ENCODE data around the gene TPK1.

- no peak for TF ChIP-seq CTCF (IDR thresholded peaks at IDR 0.05)
- TF ChIP-seq, protein P1, sequence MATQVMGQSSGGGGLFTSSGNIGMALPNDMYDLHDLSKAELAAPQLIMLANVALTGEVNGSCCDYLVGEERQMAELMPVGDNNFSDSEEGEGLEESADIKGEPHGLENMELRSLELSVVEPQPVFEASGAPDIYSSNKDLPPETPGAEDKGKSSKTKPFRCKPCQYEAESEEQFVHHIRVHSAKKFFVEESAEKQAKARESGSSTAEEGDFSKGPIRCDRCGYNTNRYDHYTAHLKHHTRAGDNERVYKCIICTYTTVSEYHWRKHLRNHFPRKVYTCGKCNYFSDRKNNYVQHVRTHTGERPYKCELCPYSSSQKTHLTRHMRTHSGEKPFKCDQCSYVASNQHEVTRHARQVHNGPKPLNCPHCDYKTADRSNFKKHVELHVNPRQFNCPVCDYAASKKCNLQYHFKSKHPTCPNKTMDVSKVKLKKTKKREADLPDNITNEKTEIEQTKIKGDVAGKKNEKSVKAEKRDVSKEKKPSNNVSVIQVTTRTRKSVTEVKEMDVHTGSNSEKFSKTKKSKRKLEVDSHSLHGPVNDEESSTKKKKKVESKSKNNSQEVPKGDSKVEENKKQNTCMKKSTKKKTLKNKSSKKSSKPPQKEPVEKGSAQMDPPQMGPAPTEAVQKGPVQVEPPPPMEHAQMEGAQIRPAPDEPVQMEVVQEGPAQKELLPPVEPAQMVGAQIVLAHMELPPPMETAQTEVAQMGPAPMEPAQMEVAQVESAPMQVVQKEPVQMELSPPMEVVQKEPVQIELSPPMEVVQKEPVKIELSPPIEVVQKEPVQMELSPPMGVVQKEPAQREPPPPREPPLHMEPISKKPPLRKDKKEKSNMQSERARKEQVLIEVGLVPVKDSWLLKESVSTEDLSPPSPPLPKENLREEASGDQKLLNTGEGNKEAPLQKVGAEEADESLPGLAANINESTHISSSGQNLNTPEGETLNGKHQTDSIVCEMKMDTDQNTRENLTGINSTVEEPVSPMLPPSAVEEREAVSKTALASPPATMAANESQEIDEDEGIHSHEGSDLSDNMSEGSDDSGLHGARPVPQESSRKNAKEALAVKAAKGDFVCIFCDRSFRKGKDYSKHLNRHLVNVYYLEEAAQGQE (IDR thresholded peaks at IDR 0.05; ENCODE audit: low read depth, low read length): no peak
- no peak for TF ChIP-seq RCOR1 (IDR thresholded peaks at IDR 0.05; ENCODE audit: low read length)
- TF ChIP-seq RFX5 (IDR thresholded peaks at IDR 0.05; ENCODE audit: low read length): no peak
- no peak for TF ChIP-seq EP300 (IDR thresholded peaks at IDR 0.05; ENCODE audit: borderline replicate concordance in 1 of 2, low read depth in 1 of 2, low read length in 1 of 2)
- no peak for TF ChIP-seq JUND (IDR thresholded peaks at IDR 0.05)
- no peak for TF ChIP-seq TAF1 (IDR thresholded peaks at IDR 0.05; ENCODE audit: borderline replicate concordance, low read depth, low read length)
- TF ChIP-seq NRF1 (IDR thresholded peaks at IDR 0.05; ENCODE audit: low read depth, low read length): no peak
- TF ChIP-seq SMC3 (IDR thresholded peaks at IDR 0.05; ENCODE audit: low read depth, low read length): no peak
Measured at GRCh38 chr7:144468990-144469732, 366.7 kb downstream of the TPK1 start.
